Mesendoderm (in vitro differentiated cells): ENCODE measurements around the gene EEF2K.

Source experiments
- DNase-seq: peaks from one replicate; pipeline ENCODE4 v3.0.0; 2013
- H2AK5ac ChIP-seq: 2 replicates; pipeline ENCODE4 v1.6.1; 2013; ENCODE audit warnings: low read length, inconsistent platforms
- H2BK120ac ChIP-seq: 2 replicates; pipeline ENCODE4 v1.6.1; 2013; ENCODE audit warnings: low read depth, mild to moderate bottlenecking, low read length, moderate library complexity, mixed read lengths
- H2BK15ac ChIP-seq: replicated peaks from 2 replicates; pipeline ENCODE4 v1.6.1; 2013; ENCODE audit warnings: low read depth, mild to moderate bottlenecking, moderate library complexity
- H2BK5ac ChIP-seq: 2 replicates; pipeline ENCODE4 v1.6.1; 2013; ENCODE audit warnings: low read length, inconsistent platforms
- H3K18ac ChIP-seq: 2 replicates; pipeline ENCODE4 v1.6.1; 2013; ENCODE audit warnings: mild to moderate bottlenecking, low read length, mixed read lengths
- H3K23ac ChIP-seq: one replicate; pipeline ENCODE4 v1.6.1; 2013; ENCODE audit warnings: low read length
- H3K27ac ChIP-seq: 2 replicates; pipeline ENCODE4 v1.5.1; 2013; ENCODE audit warnings: low read depth, mild to moderate bottlenecking, inconsistent platforms, low read length, moderate library complexity
- H3K27me3 ChIP-seq: 2 replicates; pipeline ENCODE4 v1.6.1; 2013; ENCODE audit warnings: low read length, control low read depth, mild to moderate bottlenecking, inconsistent platforms; ENCODE audit not compliant: insufficient read depth, poor library complexity
- H3K36me3 ChIP-seq: 2 replicates; pipeline ENCODE4 v1.6.1; 2013; ENCODE audit warnings: low read length, inconsistent platforms; ENCODE audit not compliant: control insufficient read depth, insufficient read depth
- H3K4ac ChIP-seq: one replicate; pipeline ENCODE4 v1.6.1; 2013; ENCODE audit warnings: low read depth, mild to moderate bottlenecking, low read length, moderate library complexity
- H3K4me1 ChIP-seq: 2 replicates; pipeline ENCODE4 v1.6.1; 2013; ENCODE audit warnings: low read depth, low read length, inconsistent platforms; ENCODE audit not compliant: control insufficient read depth
- H3K4me2 ChIP-seq: 2 replicates; pipeline ENCODE4 v1.6.1; 2013; ENCODE audit warnings: low read length
- H3K4me3 ChIP-seq: 2 replicates; pipeline ENCODE4 v1.5.1; 2013; ENCODE audit warnings: mild to moderate bottlenecking, low read length
- H3K56ac ChIP-seq: one replicate; pipeline ENCODE4 v1.6.1; 2013; ENCODE audit warnings: low read length
- H3K79me1 ChIP-seq: 2 replicates; pipeline ENCODE4 v1.6.1; 2013; ENCODE audit warnings: low read length, inconsistent platforms
- H3K79me2 ChIP-seq: 2 replicates; pipeline ENCODE4 v1.6.1; 2013; ENCODE audit warnings: mild to moderate bottlenecking, low read length; ENCODE audit not compliant: control insufficient read depth, insufficient read depth
- H3K9ac ChIP-seq: 2 replicates; pipeline ENCODE4 v1.6.1; 2013; ENCODE audit warnings: low read length, inconsistent platforms
- H4K5ac ChIP-seq: one replicate; pipeline ENCODE4 v1.6.1; 2013; ENCODE audit warnings: low read length
- H4K8ac ChIP-seq: one replicate; pipeline ENCODE4 v1.6.1; 2013; ENCODE audit warnings: low read depth, mild to moderate bottlenecking, control low read depth, low read length, moderate library complexity
- WGBS: extraction: QIAGEN DNeasy Blood & Tissue Kit; methylation state at CpG from one replicate; pipeline ENCODE4 v1.1.7; 2013; ENCODE audit warnings: low lambda C conversion rate, missing lambda C conversion rate; ENCODE audit not compliant: insufficient coverage; ENCODE audit errors: extremely low coverage; 5-methylcytosine and 5-hydroxymethylcytosine counted together

EEF2K gene

DNA sequence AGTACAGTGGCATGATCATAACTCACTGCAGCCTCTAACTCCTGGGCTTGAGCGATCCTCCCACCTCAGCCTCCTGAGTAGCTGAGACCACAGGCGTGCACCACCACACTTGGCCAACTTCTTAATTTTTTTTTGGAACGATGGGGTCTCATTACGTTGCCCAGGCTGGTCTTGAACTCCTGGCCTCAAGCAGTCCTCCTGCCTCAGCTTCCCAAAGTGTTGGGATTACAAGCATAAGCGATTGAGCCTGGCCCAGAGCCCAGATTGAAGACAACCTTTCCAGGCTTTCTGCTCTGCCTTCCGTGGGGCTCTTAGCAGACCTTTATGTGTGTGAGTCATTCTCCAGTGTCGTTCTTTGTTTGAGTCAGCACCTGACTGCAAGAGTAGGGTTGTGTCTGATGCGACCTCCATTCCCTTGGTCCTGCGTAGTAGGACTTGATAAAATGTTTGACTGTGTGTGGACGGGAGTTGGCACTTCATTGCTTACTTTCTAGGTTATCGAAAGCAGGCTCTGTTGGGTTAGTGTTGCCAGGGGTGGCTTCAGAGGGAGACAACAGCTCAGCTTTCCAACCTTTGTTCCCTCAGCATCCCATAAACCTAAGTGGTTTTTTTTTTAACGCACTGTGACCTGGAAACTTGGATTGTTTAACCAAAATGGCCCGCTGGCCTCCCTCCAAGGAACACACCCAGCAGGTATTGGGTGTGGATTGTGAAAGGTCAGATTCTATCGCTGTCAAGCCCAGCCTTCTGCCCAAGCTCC lies 26.4 kb downstream of the EEF2K start:
- H3K79me2 ChIP-seq = no peaks in the 10 kb centered on the region
- no peak overlapping the region for H3K27ac ChIP-seq
- no peak overlapping the region for H3K56ac ChIP-seq
- no peaks in the 10 kb centered on the region for H3K36me3 ChIP-seq
- no peaks in the 10 kb centered on the region for H3K4me1 ChIP-seq
- no peak overlapping the region for H3K4me3 ChIP-seq
- WGBS = no CpG with 5 or more reads among the region's 14 CpGs
- no peak overlapping the region for H3K18ac ChIP-seq
- no peaks in the 10 kb centered on the region for H3K79me1 ChIP-seq
- H2BK15ac ChIP-seq = no peak overlapping the region
- no peak overlapping the region for H3K9ac ChIP-seq
- DNase-seq = no peak
- no peak overlapping the region for H4K5ac ChIP-seq
- no peak overlapping the region for H3K23ac ChIP-seq
- H3K27me3 ChIP-seq = no peaks in the 10 kb centered on the region
- H2BK5ac ChIP-seq = no peak overlapping the region
- no peak overlapping the region for H2AK5ac ChIP-seq
- no peak overlapping the region for H2BK120ac ChIP-seq
- H3K4ac ChIP-seq = no peak overlapping the region
- no peak overlapping the region for H3K4me2 ChIP-seq
- no peak overlapping the region for H4K8ac ChIP-seq

DNA sequence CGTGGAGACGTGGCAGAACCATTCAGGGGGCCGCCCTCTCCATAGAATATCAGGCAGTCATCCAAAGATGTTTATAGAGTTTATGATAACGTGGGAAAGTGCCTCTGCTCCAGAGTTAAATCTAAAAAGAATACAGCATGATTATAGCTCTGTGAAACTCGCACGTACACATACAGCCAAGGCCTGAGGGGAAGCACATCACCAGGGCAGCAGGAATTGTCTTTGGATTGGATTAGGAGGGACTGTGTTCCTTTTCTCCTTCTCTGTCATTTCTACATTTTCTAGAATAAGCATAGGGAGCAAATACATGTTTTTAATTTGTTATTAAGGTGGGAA lies 26.9 kb downstream of the EEF2K start:
- Histone ChIP-seq H2AK5ac (no peak overlapping the region), H3K4ac (no peak overlapping the region), H3K4me2 (no peak overlapping the region), H3K18ac (no peak overlapping the region), H2BK120ac (no peak overlapping the region), H3K4me3 (no peak overlapping the region), H2BK15ac (no peak overlapping the region), H4K8ac (no peak overlapping the region), H3K9ac (no peak overlapping the region), H3K27me3 (no peaks in the 10 kb centered on the region), H3K79me2 (no peaks in the 10 kb centered on the region), H3K23ac (no peak overlapping the region), H3K79me1 (no peaks in the 10 kb centered on the region), H3K4me1 (no peaks in the 10 kb centered on the region), H3K36me3 (no peaks in the 10 kb centered on the region), H3K27ac (no peak overlapping the region), H4K5ac (no peak overlapping the region), H2BK5ac (no peak overlapping the region), H3K56ac (no peak overlapping the region)
- no CpG with 5 or more reads among the region's 6 CpGs for WGBS
- no peak for DNase-seq

DNA sequence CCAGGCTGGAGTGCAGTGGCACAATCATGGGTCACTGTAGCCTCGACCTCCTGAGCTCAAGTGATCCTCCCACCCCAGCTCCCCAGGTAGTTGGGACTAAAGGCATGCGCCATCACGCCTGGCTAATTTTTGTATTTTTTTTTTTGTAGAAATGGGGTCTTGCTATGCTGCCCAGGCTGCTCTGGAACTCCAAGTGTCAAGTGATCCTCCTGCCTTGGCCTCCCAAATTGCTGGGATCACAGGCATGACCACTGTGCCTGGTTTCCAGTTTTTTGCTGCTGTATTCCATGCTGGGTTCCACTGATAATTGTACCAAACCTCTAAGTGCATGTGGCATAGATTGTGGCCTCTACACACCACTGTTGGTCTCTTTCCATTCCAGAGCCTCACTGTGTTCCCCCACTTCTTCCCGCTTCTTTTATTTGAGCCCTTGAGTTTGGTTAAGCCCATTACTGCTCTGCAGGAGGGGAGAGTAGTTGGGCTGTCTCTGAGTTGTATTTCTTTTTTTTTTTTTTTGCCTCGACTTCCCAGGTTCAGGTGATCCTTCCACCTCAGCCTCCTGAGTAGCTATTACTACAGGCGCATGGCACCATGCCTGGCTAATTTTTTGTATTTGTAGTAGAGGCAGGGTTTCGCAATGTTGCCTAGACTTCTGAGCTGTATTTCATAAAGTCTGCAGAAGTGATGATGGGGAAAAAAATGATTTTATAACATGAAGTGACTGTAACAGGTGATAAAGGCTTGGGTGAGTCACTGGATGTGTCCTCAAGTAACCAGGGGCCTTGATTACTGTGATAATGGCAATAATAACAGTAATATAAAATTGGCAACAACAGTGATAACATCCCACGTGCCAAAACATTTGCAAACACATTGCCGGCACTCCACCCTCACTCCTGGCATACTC lies 30.0 kb downstream of the EEF2K start:
- Histone ChIP-seq H2BK120ac (no peak overlapping the region), H2BK15ac (no peak overlapping the region), H3K36me3 (no peaks in the 10 kb centered on the region), H3K9ac (no peak overlapping the region), H2BK5ac (no peak overlapping the region), H3K27ac (no peak overlapping the region), H3K4me1 (no peaks in the 10 kb centered on the region), H3K4me2 (no peak overlapping the region), H3K23ac (no peak overlapping the region), H4K5ac (no peak overlapping the region), H3K27me3 (no peaks in the 10 kb centered on the region), H4K8ac (no peak overlapping the region), H3K18ac (no peak overlapping the region), H3K4ac (no peak overlapping the region), H3K4me3 (no peak overlapping the region), H3K79me2 (no peaks in the 10 kb centered on the region), H2AK5ac (no peak overlapping the region), H3K56ac (no peak overlapping the region), H3K79me1 (no peaks in the 10 kb centered on the region)
- no CpG with 5 or more reads among the region's 9 CpGs for WGBS
- no peak for DNase-seq

DNA sequence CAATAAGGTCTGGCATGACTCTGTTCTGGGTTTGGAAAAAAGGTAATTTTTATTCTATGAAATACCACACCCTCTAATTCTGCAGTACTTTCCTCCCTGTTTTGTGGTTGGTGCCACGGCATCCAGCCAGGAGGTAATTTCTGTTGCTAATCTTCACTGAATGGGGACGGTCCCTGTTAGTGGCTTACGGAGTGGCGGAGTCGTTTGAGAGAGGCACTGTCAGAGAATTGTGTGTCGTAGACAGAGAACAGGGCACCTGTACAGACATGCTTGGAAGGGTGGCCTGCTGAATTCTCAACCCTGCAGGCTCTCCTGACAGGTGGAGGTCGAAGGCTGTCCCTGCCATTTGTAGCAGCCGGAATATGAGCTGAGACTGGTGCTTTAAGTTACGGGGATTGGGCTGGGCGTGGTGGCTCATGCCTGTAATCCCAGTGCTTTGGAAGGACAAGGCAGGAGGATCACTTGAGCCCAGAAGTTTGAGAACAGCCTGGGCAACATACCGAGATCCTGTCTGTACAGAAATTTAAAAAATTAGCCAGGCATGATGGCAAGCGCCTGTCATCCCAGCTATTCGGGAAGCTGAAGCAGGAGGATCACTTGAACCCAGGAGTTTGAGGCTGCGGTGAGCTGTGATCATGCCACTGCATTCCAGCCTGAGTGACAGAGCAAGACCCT lies 33.2 kb downstream of the EEF2K start:
- Histone ChIP-seq H3K27me3 (no peaks in the 10 kb centered on the region), H2BK120ac (no peak overlapping the region), H3K23ac (no peak overlapping the region), H3K18ac (no peak overlapping the region), H3K4me3 (no peak overlapping the region), H3K4me1 (no peaks in the 10 kb centered on the region), H3K4me2 (no peak overlapping the region), H4K5ac (no peak overlapping the region), H2AK5ac (no peak overlapping the region), H3K79me2 (no peaks in the 10 kb centered on the region), H3K56ac (no peak overlapping the region), H3K79me1 (no peaks in the 10 kb centered on the region), H3K4ac (no peak overlapping the region), H3K27ac (no peak overlapping the region), H3K36me3 (no peaks in the 10 kb centered on the region), H4K8ac (no peak overlapping the region), H2BK15ac (no peak overlapping the region), H3K9ac (no peak overlapping the region), H2BK5ac (no peak overlapping the region)
- WGBS = no CpG with 5 or more reads among the region's 14 CpGs
- no peak for DNase-seq

DNA sequence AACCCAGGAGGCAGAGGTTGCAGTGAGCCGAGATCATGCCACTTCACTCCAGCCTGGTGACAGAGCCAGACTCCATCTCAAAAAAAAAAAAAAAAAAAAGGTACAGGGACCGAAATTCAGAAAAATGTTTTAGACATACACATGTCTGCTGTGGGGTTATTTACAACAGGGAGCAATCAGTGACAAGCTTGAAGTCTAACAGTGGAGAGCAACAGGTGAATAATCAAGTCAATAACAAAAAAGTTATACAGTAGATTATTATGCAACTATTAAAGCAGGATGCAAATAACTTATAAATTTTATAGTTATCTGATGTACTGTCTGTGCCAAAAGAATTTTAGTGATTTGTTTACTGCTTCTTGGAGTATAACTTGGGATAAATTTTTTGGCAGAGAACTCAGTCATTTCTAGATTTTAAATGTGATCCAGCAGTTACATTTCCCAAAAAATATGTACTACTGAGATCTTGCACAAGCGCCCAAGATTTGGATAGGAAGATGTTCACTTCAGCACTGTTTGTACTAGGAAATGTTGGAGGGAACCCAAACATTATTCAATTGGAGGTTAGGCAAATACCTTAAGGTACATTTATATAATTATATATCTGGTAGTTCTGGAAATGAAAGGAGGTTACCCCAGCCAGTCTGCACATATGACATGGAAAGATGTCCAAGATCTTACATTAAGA lies 34.1 kb downstream of the EEF2K start:
- no peak overlapping the region for H3K23ac ChIP-seq
- no peak overlapping the region for H3K4me3 ChIP-seq
- H2BK5ac ChIP-seq = no peak overlapping the region
- no peaks in the 10 kb centered on the region for H3K79me2 ChIP-seq
- no peak overlapping the region for H4K5ac ChIP-seq
- H3K9ac ChIP-seq = no peak overlapping the region
- H3K4ac ChIP-seq = no peak overlapping the region
- no peak overlapping the region for H3K27ac ChIP-seq
- no peak overlapping the region for H2BK120ac ChIP-seq
- H3K27me3 ChIP-seq = no peaks in the 10 kb centered on the region
- H3K4me2 ChIP-seq = no peak overlapping the region
- DNase-seq = no peak
- no peaks in the 10 kb centered on the region for H3K4me1 ChIP-seq
- no peak overlapping the region for H3K18ac ChIP-seq
- no peaks in the 10 kb centered on the region for H3K79me1 ChIP-seq
- H4K8ac ChIP-seq = no peak overlapping the region
- H3K36me3 ChIP-seq = no peaks in the 10 kb centered on the region
- H2AK5ac ChIP-seq = no peak overlapping the region
- H2BK15ac ChIP-seq = no peak overlapping the region
- no CpG with 5 or more reads among the region's 3 CpGs for WGBS
- H3K56ac ChIP-seq = no peak overlapping the region
